T-helper 1 cell (primary cell): ENCODE results near the gene PFKFB2.

ENCODE experiments used
- DNase-seq, 5 donors: peaks; one replicate each; pipeline ENCODE4 v3.0.0-alpha.2; 2012 to 2020

PFKFB2 gene

GRCh38 chr1:207021876-207022596, 31.0 kb upstream of the PFKFB2 start:
- no peak for DNase-seq

- no peak for DNase-seq
These were observed 29.9 kb upstream of the PFKFB2 start for GRCh38 chr1:207022996-207023679.

- no peak for DNase-seq
These were observed 28.6 kb upstream of the PFKFB2 start for GRCh38 chr1:207024202-207025145.

GRCh38 chr1:207025146-207025880, 27.8 kb upstream of the PFKFB2 start:
- DNase-seq, result no peak

- no peak for DNase-seq
These were observed 27.0 kb upstream of the PFKFB2 start for GRCh38 chr1:207026104-207026534.

GRCh38 chr1:207027206-207027777, 25.8 kb upstream of the PFKFB2 start:
- DNase-seq, result no peak

GRCh38 chr1:207027921-207028320, 25.2 kb upstream of the PFKFB2 start:
- no peak for DNase-seq

- DNase-seq, result no peak
These were observed 24.0 kb upstream of the PFKFB2 start for GRCh38 chr1:207028884-207029650.

- DNase-seq, result no peak
These were observed 23.2 kb upstream of the PFKFB2 start for GRCh38 chr1:207029701-207030521.

- no peak for DNase-seq
These were observed 22.5 kb upstream of the PFKFB2 start for GRCh38 chr1:207030522-207031009.

- no peak for DNase-seq
These were observed 22.1 kb upstream of the PFKFB2 start for GRCh38 chr1:207031016-207031415.

GRCh38 chr1:207031632-207032264, 21.3 kb upstream of the PFKFB2 start:
- DNase-seq, result no peak

- DNase-seq, result no peak
These were observed 20.5 kb upstream of the PFKFB2 start, which contains the start of gene C1orf116 for GRCh38 chr1:207032528-207033017. C1orf116 (minus strand) TSS chr1:207032756; CDS start chr1:207027598, 5,158 bp downstream.

- DNase-seq, result no peak
These were observed 19.8 kb upstream of the PFKFB2 start for GRCh38 chr1:207033302-207033701.

- no peak for DNase-seq
These were observed 18.9 kb upstream of the PFKFB2 start for GRCh38 chr1:207034208-207034607.

- DNase-seq, result no peak
These were observed 18.1 kb upstream of the PFKFB2 start for GRCh38 chr1:207034998-207035397.

GRCh38 chr1:207035877-207036551, 17.1 kb upstream of the PFKFB2 start:
- no peak for DNase-seq

- DNase-seq, result no peak
These were observed 16.2 kb upstream of the PFKFB2 start for GRCh38 chr1:207036865-207037264.
